Right hindlimb (tissue), 1 donor: ENCODE results near the gene LEAP2.
"Not testable (repeated sequence)": the region's sequence is repeated elsewhere in the genome, so short reads cannot be mapped to it uniquely, and the experiment has no call there.

Experiments used
- DNase-seq: peaks from one replicate; pipeline ENCODE4 v3.0.0-alpha.2; 2018

The LEAP2 gene

GRCh38 chr5:132841305-132841704 lies 32.2 kb upstream of the LEAP2 start:
- no peak for DNase-seq

DNA sequence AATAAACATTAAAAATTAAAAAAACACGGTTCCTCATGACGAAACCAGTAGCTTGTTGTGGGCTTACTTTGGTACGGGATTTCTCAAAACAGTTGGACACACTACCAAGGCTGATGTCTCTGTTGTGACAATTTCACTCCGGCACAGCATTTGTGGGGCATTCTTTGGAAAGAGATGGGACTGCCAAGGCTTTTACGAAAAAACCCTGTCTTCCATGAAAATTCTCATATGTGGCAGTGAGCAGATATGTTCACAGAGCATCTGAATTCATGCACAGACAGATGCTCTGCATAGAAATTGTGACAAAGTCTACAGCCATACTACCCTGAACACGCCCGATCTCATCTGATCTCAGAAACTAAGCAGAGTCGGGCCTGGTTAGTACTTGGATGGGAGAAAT lies 25.2 kb upstream of the LEAP2 start:
- no peak for DNase-seq

DNA sequence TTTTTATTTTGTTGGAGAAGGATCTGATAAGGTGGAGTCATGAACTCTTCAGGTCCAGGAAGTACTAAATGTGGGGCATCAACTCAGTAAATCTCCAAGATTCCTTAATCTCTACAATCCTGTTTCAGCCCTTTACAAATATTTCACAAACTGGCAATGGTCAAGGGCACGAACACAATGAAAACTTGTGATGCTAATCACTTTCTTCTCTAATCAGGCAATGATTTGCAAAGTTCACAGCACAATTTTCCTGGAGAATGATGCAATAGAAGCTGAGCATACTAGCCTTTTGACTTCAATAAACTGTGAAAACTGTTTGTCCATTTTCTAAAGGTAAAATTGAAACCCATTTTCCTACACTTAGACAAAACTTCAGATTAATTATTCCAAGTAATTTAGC lies 24.1 kb upstream of the LEAP2 start:
- DNase-seq = no peak

GRCh38 chr5:132850066-132850465 lies 23.4 kb upstream of the LEAP2 start:
- DNase-seq = no peak

DNA sequence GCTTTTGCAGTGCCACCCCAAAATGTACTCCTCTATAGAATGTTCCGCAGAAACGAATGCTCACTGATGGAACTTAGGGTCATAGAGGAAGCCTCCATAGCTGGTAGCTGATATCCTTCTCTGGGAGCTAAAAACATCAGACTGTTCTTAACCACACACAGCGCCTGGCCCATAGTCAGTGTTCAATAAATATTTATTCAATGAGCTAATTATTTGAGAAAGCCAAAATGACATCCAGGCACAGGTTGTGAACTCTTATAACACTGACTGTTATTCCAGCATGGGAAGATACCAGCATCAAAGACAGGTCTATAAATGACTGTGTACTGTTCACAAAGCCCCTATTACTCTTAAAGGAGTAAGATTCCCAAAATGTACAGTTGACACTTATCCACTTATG lies 20.1 kb upstream of the LEAP2 start:
- no peak for DNase-seq

- no peak for DNase-seq
Observed at GRCh38 chr5:132853790-132854189, 19.7 kb upstream of the LEAP2 start.

DNA sequence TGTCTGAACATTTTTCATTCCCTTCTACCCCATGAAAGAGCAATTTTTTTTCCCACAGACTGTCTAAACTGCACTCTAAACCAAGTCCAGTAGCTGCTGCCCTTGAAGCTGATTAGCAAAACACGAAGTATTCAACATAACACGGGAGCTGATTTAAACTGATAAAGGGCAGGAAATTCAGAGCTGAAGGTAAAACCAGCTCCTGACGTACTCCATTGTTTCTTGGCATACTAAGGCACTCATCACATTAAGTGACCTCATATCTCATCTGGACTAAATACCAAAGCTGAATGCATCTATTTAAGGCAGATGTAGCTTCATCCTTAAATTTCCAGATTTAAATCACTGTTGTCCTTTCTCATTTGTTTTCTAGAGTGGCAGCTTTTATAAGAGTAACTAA lies 19.2 kb upstream of the LEAP2 start:
- no peak for DNase-seq

DNA sequence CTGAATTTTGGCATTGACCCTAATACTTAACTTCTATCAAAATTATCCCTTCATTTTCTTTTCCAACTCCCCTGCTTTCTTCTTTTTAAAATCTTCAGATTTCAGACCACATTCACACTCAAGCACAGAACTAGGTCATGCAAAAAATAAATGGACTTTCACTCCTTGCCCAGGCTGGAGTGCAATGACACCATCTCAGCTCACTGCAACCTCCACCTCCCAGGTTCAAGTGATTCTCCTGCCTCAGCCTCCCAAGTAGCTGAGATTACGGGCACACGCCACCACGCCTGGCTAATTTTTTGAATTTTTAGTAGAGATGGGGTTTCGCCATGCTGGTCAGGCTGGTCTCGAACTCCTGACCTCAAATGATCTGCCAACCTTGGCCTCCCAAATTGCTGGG lies 18.5 kb upstream of the LEAP2 start:
- DNase-seq = not testable (repeated sequence)

DNA sequence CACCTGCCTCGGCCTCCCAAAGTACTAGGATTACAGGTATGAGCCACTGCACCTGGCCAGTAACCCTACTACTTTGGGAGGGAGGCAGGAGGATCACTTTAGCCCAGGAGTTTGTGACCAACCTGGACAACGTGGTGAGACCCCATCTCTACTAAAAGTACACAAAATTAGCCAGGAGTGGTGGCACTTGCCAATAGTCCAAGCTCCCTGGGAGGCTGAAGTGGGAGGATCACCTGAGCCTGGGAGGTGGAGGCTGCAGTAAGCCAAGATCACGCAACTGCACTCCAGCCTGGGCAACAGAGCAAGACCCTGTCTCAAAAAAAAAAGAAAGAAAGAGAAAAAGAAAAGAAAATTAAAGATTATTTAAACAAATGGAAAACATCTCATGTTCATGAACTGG lies 17.5 kb upstream of the LEAP2 start:
- DNase-seq = no peak

GRCh38 chr5:132859889-132860437 lies 13.5 kb upstream of the LEAP2 start:
- DNase-seq = no peak

DNA sequence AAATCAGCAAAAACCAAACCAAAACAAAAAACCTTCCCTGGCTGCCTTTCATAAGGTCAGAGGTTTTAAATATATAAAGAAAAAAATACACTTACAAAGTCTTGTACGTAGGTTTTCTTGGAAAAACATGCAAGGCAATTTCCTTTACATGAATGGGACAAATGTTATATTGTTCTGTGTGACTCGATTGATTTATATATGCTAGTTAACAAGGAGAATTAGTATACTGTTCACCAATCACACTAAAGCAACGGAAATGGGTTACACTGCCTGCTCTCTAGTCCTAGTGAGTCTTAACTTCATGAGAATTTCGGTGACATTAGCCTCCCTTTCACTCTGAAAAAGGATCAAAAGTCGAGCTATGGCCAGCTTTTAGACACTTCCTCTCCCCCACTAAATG lies 12.7 kb upstream of the LEAP2 start:
- no peak for DNase-seq

GRCh38 chr5:132865668-132866341 lies 7.7 kb upstream of the LEAP2 start:
- DNase-seq = no peak

DNA sequence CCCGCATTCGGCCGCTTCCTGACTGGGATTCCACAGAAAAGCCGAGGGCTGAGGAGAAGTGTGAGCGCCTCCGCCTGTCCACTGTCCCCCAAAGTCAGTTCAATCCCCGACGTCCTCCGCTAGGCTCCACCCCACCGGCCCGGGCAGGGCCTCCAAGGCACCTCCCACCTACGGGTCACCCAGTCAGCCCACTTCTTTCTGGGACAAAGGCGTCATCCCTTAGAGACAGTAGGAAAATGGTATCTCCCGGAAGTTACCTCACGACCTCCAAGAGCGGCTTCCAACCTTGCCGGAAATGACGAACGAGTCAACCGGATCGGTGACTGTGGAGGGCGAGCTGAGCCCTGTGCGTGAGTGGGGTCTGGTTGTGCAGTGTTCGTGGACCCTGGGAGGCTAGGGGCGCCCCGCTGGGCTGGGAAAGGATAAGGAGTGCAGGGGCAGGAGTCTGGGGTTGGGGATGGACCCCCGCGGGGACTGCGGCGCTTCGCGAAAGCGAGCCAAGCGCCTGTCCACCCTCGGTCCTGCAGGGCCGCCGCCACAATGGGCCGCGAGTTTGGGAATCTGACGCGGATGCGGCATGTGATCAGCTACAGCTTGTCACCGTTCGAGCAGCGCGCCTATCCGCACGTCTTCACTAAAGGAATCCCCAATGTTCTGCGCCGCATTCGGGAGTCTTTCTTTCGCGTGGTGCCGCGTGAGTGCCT lies 7.0 kb upstream of the LEAP2 start, which contains the start of the genes GDF9 and UQCRQ:
Gene GDF9 (minus strand): TSS at position 128 of the 704 bp plus-strand sequence. CDS start 1,936 bp downstream, outside the sequence.
Gene UQCRQ (plus strand): TSS at position 301 of the 704 bp plus-strand sequence. CDS start 240 bp downstream, at position 541.
- peak; percentile 98 for DNase-seq

- DNase-seq = no peak
Observed at GRCh38 chr5:132867046-132867451, 6.4 kb upstream of the LEAP2 start.

GRCh38 chr5:132868754-132869153 lies 4.7 kb upstream of the LEAP2 start:
- DNase-seq = no peak

DNA sequence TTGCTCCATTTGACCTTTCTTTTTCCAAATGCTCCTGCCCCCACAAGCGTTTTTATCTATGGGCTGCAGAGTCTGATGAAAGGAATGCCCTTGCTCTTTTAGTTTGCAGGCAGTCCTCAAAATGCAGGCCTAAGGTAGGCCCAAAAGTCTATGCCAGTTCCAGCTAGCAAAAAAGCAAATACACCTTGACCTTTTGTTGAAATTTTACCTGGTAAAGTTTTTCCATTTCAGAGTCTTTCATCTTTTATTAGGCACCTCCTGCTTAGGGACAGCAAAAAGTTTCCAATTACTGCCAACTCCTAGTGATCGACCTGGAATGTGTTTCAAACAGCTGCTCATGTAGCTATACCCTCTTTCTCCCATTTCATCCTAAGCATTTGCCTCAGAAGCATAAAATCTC lies 2.7 kb upstream of the LEAP2 start:
- no peak for DNase-seq

DNA sequence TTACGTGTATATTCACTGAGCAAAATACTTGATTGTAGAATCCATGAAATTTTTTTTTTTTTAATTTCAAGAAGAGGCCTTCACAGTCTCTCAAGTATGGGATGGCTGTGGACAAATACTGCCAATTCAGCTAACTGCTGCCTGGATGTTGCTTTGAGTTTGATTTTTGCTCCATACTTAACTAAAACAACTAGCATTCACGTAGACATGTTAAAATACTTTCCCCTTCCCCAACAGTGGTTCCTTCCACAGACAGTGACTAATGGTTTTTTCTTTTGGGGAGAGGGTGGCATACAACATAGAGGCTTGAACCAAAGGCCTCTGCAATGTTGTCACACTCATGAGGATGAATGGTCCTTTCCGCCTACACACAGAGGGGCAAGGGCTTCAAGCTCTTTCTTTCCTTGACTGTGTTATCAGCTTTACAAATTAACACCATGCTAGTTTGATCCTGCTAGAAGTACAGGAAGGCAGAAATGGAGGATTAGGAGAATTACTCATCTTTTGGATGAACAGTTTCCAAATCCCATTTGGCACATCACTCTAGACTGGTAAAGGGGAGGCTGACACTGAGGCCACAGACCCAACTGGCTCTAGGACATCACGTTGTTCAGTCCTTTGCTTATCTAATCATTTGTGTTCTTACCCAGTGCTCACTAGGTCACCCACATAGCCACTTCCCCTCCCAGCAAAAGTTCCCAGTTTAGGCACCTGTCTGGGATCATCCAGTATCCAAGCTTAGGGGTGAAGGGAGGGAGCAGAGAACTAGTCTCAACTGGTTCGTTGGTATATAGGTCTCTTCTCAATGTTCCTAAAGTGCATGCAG lies 1.8 kb upstream of the LEAP2 start:
- no peak for DNase-seq

DNA sequence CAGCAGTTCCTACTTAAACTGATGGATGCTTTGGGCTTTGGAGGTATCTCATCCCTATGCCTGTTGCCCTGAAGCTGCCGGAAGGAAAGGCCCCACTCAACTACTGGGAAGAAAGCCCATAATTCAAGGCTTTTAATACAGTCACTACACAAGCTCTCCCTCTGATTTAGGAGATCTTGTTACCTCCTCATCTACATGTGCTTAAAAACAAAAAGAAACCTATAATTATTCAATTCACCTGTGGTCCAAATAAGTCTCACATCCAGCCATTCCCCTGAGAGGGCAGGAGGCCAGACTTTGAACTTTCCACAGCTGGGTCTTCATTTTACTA lies 715 bp upstream of the LEAP2 start:
- no peak for DNase-seq

DNA sequence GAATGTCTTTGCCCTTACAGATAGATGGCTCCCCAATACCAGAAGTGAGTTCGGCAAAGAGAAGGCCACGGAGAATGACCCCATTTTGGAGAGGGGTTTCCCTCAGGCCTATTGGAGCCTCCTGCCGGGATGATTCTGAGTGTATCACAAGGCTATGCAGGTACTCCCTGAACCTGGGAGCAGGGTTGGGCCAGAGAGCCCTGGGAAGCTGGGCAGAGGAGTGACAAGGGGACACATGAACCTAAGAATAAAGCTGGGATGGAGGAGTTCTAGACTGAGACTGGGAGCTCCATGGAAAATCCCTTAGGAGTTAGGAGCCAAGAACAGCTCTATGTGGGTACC lies 433 bp downstream of the LEAP2 start:
- DNase-seq = no peak

- no peak for DNase-seq
Observed at GRCh38 chr5:132876020-132876759, 2.7 kb downstream of the LEAP2 start.

DNA sequence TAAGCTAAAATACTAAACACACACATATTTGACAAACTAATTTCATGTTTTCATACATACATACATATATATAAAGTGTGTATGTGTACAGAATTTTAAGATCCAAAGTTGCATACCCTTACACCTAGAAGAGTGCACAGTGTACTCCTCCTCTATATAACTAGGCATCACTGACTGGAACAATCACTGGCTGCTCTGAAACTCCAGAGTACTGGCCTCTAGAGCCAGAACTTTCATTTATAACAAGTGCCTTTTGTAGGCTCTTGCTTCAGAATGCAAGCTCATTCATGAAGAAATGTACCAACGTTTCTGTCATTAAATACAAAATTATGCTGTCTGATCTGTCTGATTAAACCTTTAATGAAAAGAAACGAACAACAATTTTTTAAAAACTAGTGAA lies 4.0 kb downstream of the LEAP2 start:
- DNase-seq = no peak

GRCh38 chr5:132877938-132878337 lies 4.5 kb downstream of the LEAP2 start:
- DNase-seq = no peak
